ENCODE results near the gene SH2D6. TPM values are rescaled to one million over a fixed set of nuclear protein-coding genes. Genes with fewer than 3 reads are reported as not detected.
"Not testable (repeated sequence)": the region's sequence is repeated elsewhere in the genome, so short reads cannot be mapped to it uniquely, and the experiment has no call there.

SH2D6 gene
- total RNA-seq, 1 donor from 2014 or later: 4.9 TPM

DNA sequence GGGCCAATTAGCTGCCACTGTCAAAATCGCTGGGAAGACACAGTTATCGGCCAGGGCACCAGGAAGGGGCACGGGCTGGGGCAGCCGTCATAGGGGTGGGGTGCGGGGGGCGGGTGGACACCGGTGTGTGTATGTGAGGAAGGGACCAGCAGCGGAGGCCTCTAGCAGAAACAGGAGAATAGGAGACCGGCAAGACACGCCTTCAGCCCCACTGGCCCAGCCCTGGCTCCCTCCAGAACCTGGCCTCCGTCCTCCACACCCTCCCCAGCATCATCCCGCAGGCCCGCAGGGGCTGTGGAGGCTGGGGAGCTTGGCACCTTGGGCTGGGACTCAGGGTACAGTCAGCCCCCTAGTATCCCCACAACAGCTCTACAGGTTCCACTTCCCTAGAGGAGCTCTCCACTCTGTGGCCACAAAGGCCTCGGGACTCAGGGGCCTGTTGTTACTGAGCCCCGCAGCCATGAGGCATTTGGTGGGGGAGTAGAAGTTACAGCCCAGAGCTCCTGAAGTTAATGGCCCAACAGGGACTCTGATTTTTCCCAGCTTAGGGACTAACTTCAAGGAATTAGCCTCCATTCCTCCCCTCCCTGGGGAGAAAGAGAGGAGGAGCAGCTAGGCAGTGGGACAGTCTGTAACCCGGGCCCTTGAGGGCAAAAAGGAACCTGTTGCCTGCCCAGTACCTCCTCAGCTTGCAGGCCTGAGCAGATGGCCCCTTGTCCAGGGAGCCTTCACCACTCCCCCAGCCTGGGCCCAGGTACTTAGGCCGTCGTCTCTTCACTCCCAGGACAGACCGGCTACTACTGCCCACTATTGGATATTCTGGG, 19.9 kb downstream of the SH2D6 start:
- peak; percentile 67 for DNase-seq (ENCODE audit: low read depth)

DNA sequence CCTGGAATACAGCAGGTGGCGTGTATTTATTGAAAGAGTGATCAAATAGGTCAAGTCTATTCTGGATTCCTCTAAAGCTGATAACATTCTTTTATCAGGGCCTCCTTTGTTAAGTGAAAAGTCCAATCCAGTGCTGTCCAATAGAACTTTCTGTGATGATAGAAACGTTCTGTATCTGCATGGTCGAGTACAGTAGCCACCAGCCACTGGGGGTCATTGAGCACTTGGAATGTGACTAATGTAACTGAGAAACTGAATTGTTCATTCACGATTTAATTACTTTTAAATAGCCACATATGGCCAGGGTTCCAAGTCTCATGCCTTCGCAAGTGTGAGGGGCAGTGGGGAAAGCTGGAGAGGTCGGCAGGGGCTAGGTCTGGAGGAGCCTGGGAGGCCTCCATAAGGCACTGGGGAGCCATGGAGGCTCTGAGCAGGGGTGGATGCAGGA, 20.5 kb downstream of the SH2D6 start:
- DNase-seq (ENCODE audit: low read depth): no peak

- not testable (repeated sequence) for DNase-seq (ENCODE audit: low read depth)
Measured at GRCh38 chr2:85439569-85439968, 21.1 kb downstream of the SH2D6 start.

GRCh38 chr2:85439986-85440385, 21.5 kb downstream of the SH2D6 start:
- no peak for DNase-seq (ENCODE audit: low read depth)

GRCh38 chr2:85440729-85441128, 22.2 kb downstream of the SH2D6 start:
- DNase-seq (ENCODE audit: low read depth): no peak

DNA sequence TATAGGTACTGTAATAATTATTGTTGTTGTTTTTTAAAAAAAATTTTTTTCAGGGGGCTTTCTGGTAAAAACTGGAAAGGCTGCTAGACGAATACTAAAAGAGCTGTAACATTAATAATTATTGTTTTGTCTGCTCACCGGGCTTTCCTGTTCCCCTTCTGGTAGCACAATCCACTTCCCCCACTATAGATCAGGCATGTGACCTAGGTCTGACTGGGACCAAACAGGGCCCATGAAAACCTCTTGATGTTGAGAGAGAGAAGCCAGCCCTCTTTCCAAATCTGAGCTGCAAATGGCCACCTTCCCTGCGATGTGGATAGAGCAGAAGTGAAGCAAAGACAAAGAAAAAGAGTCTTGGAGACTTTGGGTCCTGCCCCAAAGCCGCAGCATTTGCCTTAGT, 23.4 kb downstream of the SH2D6 start:
- DNase-seq (ENCODE audit: low read depth): no peak

GRCh38 chr2:85444629-85445172, 26.2 kb downstream of the SH2D6 start:
- DNase-seq (ENCODE audit: low read depth): no peak

DNA sequence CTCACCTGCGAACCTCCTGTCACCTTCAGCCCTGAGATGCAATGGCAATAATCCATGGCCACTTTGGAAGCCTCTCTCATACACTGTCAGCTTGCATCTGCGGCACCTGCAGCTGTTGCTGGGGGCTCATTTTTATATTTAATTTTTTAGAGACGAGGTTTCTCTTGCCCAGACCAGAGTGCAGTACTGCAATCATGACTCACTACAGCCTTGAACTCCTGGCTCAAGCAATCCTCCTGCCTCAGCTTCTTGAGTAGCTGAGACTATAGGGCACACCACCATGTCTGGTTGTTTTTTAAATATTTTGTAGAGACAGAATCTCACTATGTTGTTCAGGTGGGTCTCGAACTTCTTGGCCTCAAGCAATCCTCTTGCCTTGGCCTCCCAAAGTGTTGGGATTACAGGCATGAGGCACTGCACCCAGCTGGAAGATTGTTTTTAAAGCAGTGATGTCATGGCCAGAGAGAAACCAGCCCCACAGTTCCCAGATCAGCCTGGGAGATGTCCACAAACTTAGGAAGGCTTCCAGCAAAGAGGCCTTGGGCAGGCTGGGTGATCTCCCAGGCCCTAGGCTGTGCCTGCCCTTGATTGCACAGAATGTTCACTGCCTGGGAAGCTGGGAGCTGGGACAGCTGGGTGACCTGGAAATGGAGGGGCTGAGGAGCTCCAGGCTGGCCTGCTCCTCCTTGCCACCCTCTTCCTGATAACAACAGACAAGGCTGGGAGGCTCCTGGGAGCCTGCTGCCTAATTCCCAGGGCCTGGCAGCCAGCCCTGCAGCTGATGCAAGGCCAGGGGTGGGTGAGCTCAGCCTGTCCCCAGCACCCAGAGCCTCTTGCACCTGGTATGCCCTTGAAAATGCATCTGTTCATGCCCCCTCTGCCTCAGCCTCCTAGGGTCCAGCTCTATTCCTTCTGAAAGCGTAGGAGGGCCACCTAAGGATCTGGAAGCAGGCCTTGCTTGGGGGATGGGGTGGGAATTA, 27.1 kb downstream of the SH2D6 start:
- peak; percentile 84 for DNase-seq (ENCODE audit: low read depth)

DNA sequence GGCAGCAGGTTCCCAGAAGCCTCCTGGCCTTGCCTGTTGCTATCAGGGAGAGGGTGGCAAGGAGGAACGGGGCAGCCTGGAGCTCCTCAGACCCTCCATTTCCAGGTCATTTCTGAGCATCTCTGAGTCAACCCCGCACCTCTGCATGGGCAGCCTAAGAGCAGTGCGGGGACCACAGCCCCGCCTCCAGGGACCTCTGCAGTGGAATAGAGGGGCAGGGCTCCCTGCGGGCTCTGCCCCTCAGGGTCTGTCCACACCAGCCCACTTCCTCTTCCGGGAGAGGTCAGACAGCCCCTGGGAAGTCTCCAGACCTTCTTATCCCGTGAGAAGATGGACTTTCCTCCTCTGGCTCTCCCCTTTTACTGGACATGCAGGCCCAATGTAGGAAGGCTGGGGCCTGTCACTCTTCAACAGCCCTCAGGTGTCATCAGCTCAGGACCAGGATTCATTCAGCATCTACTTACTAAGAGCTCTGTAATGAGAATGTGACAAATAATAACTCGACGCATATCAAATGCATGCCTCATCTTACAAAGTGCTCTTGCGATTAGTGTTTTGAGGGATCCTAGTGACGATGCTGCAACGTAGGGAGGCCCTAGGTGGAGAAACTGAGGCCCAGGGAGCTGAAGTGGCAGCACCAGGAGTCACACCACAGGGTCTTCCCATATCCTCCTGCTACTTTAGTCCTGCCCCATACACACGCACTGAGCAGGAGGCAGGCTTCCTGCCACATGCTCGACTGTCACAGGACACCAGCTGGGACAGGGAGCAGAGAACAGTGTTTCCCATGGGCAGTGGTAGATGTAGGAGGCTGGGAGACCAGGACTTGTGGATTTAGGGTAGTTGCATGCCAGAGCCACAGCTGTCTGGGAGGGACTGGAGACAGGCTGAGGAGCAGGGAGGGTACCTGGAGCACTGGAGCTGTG, 28.0 kb downstream of the SH2D6 start:
- peak; percentile 79 for DNase-seq (ENCODE audit: low read depth)

DNA sequence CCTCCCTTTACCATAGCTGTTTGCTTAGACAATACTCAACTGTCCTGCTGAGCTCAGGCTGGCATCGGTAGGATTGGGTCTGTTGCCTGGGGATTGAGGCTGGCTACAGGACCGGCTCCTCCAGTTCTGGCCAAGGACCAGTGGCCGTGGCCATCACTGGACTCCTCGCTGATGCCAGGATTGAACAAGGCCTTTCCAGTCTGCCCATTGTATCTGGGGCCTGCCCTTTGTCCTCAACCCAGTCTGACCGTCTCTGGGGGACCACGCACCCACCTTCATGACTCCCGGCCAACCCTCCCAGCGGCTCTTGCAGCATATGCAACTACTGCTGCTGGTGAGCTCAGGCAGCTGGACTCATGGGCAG, 28.7 kb downstream of the SH2D6 start:
- no peak for DNase-seq (ENCODE audit: low read depth)

GRCh38 chr2:85448461-85449213, 30.1 kb downstream of the SH2D6 start:
- DNase-seq (ENCODE audit: low read depth): no peak

DNA sequence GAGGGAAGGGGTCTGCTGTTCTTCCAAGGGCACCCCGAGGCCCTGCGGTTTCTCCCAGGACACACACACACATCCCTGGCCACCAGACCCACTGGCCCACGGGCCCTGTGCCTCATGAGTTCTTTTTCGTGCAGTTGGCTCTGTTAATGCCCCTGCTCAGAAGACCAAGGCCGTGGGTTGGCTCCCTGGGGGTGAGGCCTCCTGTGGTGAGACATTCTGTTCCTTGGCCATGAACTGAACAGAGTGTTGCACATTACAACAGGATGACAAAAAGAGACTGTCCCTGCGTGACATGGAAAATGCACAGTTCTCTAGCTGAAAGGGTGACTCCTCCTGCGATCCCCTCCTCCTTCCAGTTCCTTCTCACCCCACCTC, 30.7 kb downstream of the SH2D6 start:
- DNase-seq (ENCODE audit: low read depth): peak; percentile 38

DNA sequence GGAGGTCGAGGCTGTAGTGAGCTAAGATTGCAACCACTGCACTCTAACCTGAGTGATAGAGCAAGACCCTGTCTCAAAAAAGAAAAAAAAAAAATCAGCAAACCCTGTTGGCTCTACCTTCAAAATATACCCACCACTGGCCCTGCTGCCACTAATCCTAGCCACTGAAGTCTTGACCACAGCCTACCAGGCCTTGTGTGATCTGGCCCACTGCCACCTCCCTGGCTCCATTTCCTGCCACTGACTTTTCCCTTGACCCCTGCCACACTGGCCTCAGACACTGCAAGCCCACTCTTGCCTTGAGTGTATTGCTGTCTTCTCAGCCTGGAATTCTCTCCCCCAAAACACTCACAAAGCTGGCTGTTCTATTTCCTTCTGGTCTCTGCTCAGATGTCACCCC, 33.7 kb downstream of the SH2D6 start:
- DNase-seq (ENCODE audit: low read depth): peak; percentile 52

GRCh38 chr2:85453571-85453970, 35.1 kb downstream of the SH2D6 start:
- DNase-seq (ENCODE audit: low read depth): no peak

DNA sequence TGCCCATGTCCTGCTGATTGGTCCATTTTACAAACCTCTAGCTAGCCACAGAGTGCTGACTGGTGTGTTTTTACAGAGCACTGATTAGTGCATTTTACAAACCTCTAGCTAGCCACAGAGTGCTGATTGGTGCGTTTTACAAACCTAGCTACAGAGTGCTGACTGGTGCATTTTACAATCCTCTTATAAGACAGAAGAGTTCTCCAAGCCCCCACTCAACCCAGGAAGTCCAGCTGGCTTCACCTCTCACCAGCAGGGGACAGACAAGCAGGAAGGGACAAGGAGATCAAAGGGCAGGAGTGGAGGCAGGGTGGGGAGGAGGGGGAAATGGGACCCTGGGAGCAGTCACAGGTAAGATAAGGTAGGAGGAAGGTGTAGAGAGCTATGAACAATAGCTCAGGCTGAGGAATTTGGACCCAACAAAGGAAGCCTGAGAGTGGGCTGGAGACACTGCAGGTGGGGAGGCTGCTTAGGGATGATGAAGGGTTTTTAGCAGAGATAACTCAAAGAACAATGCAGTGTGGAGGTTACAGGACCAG, 37.1 kb downstream of the SH2D6 start:
- DNase-seq (ENCODE audit: low read depth): no peak

- DNase-seq (ENCODE audit: low read depth): no peak
Measured at GRCh38 chr2:85457043-85457442, 38.5 kb downstream of the SH2D6 start.

GRCh38 chr2:85457877-85458316, 39.4 kb downstream of the SH2D6 start:
- peak; percentile 32 for DNase-seq (ENCODE audit: low read depth)

- no peak for DNase-seq (ENCODE audit: low read depth)
Measured at GRCh38 chr2:85458601-85459563, 40.4 kb downstream of the SH2D6 start.

All from myocyte (in vitro differentiated cells).